Neuronal stem cell (in vitro differentiated cells): ENCODE measurements around the gene SFXN1.

Experiments used
- DNase-seq: peaks from one replicate; pipeline ENCODE4 v3.0.0-alpha.2; 2013; ENCODE audit warnings: low spot score
- H2AFZ ChIP-seq: one replicate; pipeline ENCODE4 v1.6.1; 2013; ENCODE audit warnings: mild to moderate bottlenecking, low read length, inconsistent platforms
- H2AK5ac ChIP-seq: 2 replicates; pipeline ENCODE4 v1.6.1; 2013; ENCODE audit warnings: low read depth, mild to moderate bottlenecking, inconsistent platforms, low read length, moderate library complexity, mixed read lengths
- H2BK120ac ChIP-seq: 2 replicates; pipeline ENCODE4 v1.6.1; 2013; ENCODE audit warnings: low read depth, mild to moderate bottlenecking, inconsistent platforms, low read length, moderate library complexity, mixed read lengths
- H2BK12ac ChIP-seq: one replicate; pipeline ENCODE4 v1.6.1; 2013; ENCODE audit warnings: low read length, inconsistent platforms
- H2BK15ac ChIP-seq: 2 replicates; pipeline ENCODE4 v1.6.1; 2013; ENCODE audit warnings: mild to moderate bottlenecking, low read length, inconsistent platforms, mixed read lengths
- H2BK5ac ChIP-seq: one replicate; pipeline ENCODE4 v1.6.1; 2013; ENCODE audit warnings: inconsistent platforms, mild to moderate bottlenecking, low read length, moderate library complexity
- H3K14ac ChIP-seq: one replicate; pipeline ENCODE4 v1.6.1; 2013; ENCODE audit warnings: low read length, inconsistent platforms
- H3K18ac ChIP-seq: 2 replicates; pipeline ENCODE4 v1.6.1; 2013; ENCODE audit warnings: low read length, inconsistent platforms
- H3K23ac ChIP-seq: 2 replicates; pipeline ENCODE4 v1.6.1; 2013; ENCODE audit warnings: low read depth, mild to moderate bottlenecking, mixed read lengths, low read length, inconsistent platforms; ENCODE audit not compliant: poor library complexity
- H3K27ac ChIP-seq: replicated peaks from 3 replicates; pipeline ENCODE4 v1.5.1; 2013; ENCODE audit warnings: low read length, inconsistent platforms
- H3K27me3 ChIP-seq, 3 experiments: 2 replicates each; pipeline ENCODE4 v1.6.1; 2013; ENCODE audit warnings: low read length in 3 of 3, mild to moderate bottlenecking in 2 of 3, inconsistent platforms in 1 of 3, low read depth in 1 of 3, mixed read lengths in 1 of 3, moderate library complexity in 1 of 3; ENCODE audit not compliant: control insufficient read depth in 3 of 3, insufficient read depth in 3 of 3
- H3K36me3 ChIP-seq, 2 donors: replicated peaks in 1 of 2; 2 replicates each; pipeline ENCODE4 v1.6.1; 2013; ENCODE audit warnings: low read length in 2 of 2; ENCODE audit not compliant: control insufficient read depth in 2 of 2, insufficient read depth in 2 of 2
- H3K4ac ChIP-seq: 2 replicates; pipeline ENCODE4 v1.6.1; 2013; ENCODE audit warnings: inconsistent platforms, mild to moderate bottlenecking, low read length, moderate library complexity
- H3K4me1 ChIP-seq, 2 donors: 1 replicate in 1 of 2; 2 replicates in 1 of 2; pipeline ENCODE4 v1.6.1; 2013; ENCODE audit warnings: low read length in 2 of 2, low read depth in 1 of 2; ENCODE audit not compliant: control insufficient read depth in 2 of 2, insufficient read depth in 1 of 2
- H3K4me2 ChIP-seq: one replicate; pipeline ENCODE4 v1.6.1; 2013; ENCODE audit warnings: mild to moderate bottlenecking, low read length, inconsistent platforms; ENCODE audit not compliant: insufficient read depth, poor library complexity, severe bottlenecking
- H3K4me3 ChIP-seq, 2 donors: 2 replicates each; pipeline ENCODE4 v1.5.1; 2013; ENCODE audit warnings: low read length in 2 of 2, mild to moderate bottlenecking in 2 of 2, inconsistent platforms in 1 of 2, moderate library complexity in 1 of 2
- H3K79me1 ChIP-seq: one replicate; pipeline ENCODE4 v1.6.1; 2013; ENCODE audit warnings: low read depth, mild to moderate bottlenecking, inconsistent platforms, low read length, moderate library complexity
- H3K9ac ChIP-seq: one replicate; pipeline ENCODE4 v1.6.1; 2013; ENCODE audit warnings: mild to moderate bottlenecking, low read depth, low read length, inconsistent platforms; ENCODE audit not compliant: poor library complexity
- H3K9me3 ChIP-seq, 2 donors: replicated peaks in 1 of 2; 2 replicates each; pipeline versions ENCODE3 to v1.6.1; 2013; ENCODE audit warnings: low read length in 2 of 2, mild to moderate bottlenecking in 2 of 2, inconsistent platforms in 1 of 2, low read depth in 1 of 2, mixed read lengths in 1 of 2, moderate library complexity in 1 of 2; ENCODE audit not compliant: control insufficient read depth in 2 of 2, insufficient read depth in 1 of 2
- H4K8ac ChIP-seq: one replicate; pipeline ENCODE4 v1.6.1; 2013; ENCODE audit warnings: low read depth, mild to moderate bottlenecking, inconsistent platforms, low read length, moderate library complexity
- H4K91ac ChIP-seq: one replicate; pipeline ENCODE4 v1.6.1; 2013; ENCODE audit warnings: low read length, low read depth, mild to moderate bottlenecking, inconsistent platforms; ENCODE audit not compliant: poor library complexity
- WGBS, 2 donors: extraction: QIAGEN DNeasy Blood & Tissue Kit; methylation state at CpG; one replicate each; pipeline ENCODE4 v1.1.7; 2013; ENCODE audit warnings: missing lambda C conversion rate in 2 of 2, mixed read lengths in 1 of 2; ENCODE audit not compliant: insufficient read length in 2 of 2, insufficient replicate concordance in 1 of 2; ENCODE audit errors: extremely low coverage in 2 of 2; 5-methylcytosine and 5-hydroxymethylcytosine counted together

Gene SFXN1

DNA sequence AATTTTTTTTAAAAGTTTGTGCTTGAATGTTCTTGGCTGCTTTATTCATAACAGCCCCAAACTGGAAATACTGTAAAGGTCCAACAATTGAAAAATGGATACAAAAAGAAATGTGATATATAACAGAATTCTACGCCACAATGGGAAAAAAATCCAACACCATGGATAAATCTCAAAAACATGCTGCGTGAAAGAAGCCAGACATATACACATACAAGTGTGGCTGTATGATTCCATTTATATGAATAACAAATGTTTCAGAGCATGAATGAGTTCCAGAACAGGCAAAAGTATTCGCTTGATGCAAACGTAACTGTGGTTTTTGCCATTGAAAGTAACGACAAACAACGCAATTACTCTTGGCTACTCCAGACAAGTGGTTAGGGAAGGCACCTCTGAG, 7.2 kb upstream of the SFXN1 start:
- no peak overlapping the region for H2BK12ac ChIP-seq
- H3K23ac ChIP-seq = no peak overlapping the region
- no peak overlapping the region for H2BK15ac ChIP-seq
- peaks cover 0 to 4% of the 10 kb centered on the region in 2 donors for H3K4me1 ChIP-seq
- no peak overlapping the region for H3K4me3 ChIP-seq
- DNase-seq = no peak
- no peaks in the 10 kb centered on the region for H3K79me1 ChIP-seq
- no peak overlapping the region for H3K18ac ChIP-seq
- no peak overlapping the region for H3K4me2 ChIP-seq
- H4K91ac ChIP-seq = no peak overlapping the region
- H3K9me3 ChIP-seq = no peaks in the 10 kb centered on the region
- H3K14ac ChIP-seq = no peak overlapping the region
- H3K9ac ChIP-seq = no peak overlapping the region
- H2BK5ac ChIP-seq = no peak overlapping the region
- H3K4ac ChIP-seq = no peak overlapping the region
- peaks cover 0 to 35% (median 0%) of the 10 kb centered on the region in 3 experiments for H3K27me3 ChIP-seq
- H2AFZ ChIP-seq = no peak overlapping the region
- no CpG with 5 or more reads among the region's 6 CpGs for WGBS, 2 donors
- no peak overlapping the region for H4K8ac ChIP-seq
- no peaks in the 10 kb centered on the region for H3K36me3 ChIP-seq
- H2AK5ac ChIP-seq = no peak overlapping the region
- no peak overlapping the region for H2BK120ac ChIP-seq
- H3K27ac ChIP-seq = no peak overlapping the region

DNA sequence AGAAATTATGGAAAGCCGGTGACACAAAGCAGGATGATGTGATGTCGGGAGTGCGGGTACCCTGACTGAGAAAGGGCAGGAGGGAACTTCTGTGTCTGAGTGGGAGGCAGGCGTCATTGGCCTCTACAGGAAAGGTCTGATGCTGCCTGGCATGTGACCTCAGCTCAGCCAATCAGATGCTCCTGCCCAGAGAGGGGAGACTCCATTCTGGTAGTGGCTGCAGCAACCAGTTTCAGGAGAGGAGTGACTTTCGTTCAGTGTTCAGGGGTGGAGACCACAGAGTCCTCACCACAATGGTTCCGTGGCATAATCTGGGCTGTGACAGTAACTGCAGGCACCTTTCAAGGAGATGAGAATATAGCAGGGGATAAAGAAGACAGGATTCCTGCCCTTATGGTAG, 6.7 kb upstream of the SFXN1 start:
- no peak overlapping the region for H3K14ac ChIP-seq
- H3K4me1 ChIP-seq = peaks cover 0 to 4% of the 10 kb centered on the region in 2 donors
- no peaks in the 10 kb centered on the region for H3K9me3 ChIP-seq
- H3K4me2 ChIP-seq = no peak overlapping the region
- H2BK120ac ChIP-seq = no peak overlapping the region
- no peak overlapping the region for H4K8ac ChIP-seq
- no peak for DNase-seq
- no peak overlapping the region for H2BK5ac ChIP-seq
- H3K79me1 ChIP-seq = no peaks in the 10 kb centered on the region
- WGBS, 2 donors = no CpG with 5 or more reads among the region's 6 CpGs
- H3K27ac ChIP-seq = no peak overlapping the region
- peaks cover 0 to 35% (median 0%) of the 10 kb centered on the region in 3 experiments for H3K27me3 ChIP-seq
- no peak overlapping the region for H3K23ac ChIP-seq
- no peak overlapping the region for H3K9ac ChIP-seq
- H2AFZ ChIP-seq = peak overlapping the region; percentile 19
- no peak overlapping the region for H2BK12ac ChIP-seq
- no peak overlapping the region for H3K4me3 ChIP-seq
- H3K36me3 ChIP-seq = no peaks in the 10 kb centered on the region
- no peak overlapping the region for H4K91ac ChIP-seq
- no peak overlapping the region for H2AK5ac ChIP-seq
- no peak overlapping the region for H2BK15ac ChIP-seq
- no peak overlapping the region for H3K18ac ChIP-seq
- H3K4ac ChIP-seq = no peak overlapping the region

DNA sequence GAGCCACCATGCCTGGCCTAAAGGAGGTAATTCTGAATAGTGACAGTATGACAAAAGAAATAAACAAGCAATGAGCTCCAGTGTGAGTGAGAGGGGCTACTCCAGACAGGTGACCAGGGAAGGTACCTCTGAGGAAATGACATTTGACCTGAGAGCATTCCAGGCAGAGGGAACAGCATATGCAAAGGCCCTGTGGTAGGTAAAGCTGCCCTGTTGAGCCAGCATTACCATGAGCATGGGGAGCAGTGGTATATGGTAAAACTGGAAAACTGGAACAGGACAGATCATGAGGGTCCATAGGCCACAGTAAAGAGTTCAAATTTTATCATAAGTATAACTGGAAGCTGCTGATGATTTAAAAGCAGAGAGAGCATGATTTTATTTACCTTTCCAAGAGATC, 6.0 kb upstream of the SFXN1 start:
- peaks cover 0 to 4% of the 10 kb centered on the region in 2 donors for H3K4me1 ChIP-seq
- H3K4me2 ChIP-seq = no peak overlapping the region
- H3K79me1 ChIP-seq = no peaks in the 10 kb centered on the region
- H2BK120ac ChIP-seq = no peak overlapping the region
- H4K91ac ChIP-seq = no peak overlapping the region
- no peak overlapping the region for H2BK5ac ChIP-seq
- H3K9me3 ChIP-seq = no peaks in the 10 kb centered on the region
- H3K23ac ChIP-seq = no peak overlapping the region
- no peak for DNase-seq
- H3K4ac ChIP-seq = no peak overlapping the region
- no peak overlapping the region for H2AK5ac ChIP-seq
- H3K36me3 ChIP-seq = no peaks in the 10 kb centered on the region
- H3K18ac ChIP-seq = no peak overlapping the region
- H3K27me3 ChIP-seq = peaks cover 0 to 35% (median 0%) of the 10 kb centered on the region in 3 experiments
- no peak overlapping the region for H3K4me3 ChIP-seq
- no peak overlapping the region for H2BK15ac ChIP-seq
- no peak overlapping the region for H3K9ac ChIP-seq
- no peak overlapping the region for H2BK12ac ChIP-seq
- H2AFZ ChIP-seq = no peak overlapping the region
- no peak overlapping the region for H3K14ac ChIP-seq
- H3K27ac ChIP-seq = no peak overlapping the region
- H4K8ac ChIP-seq = no peak overlapping the region

DNA sequence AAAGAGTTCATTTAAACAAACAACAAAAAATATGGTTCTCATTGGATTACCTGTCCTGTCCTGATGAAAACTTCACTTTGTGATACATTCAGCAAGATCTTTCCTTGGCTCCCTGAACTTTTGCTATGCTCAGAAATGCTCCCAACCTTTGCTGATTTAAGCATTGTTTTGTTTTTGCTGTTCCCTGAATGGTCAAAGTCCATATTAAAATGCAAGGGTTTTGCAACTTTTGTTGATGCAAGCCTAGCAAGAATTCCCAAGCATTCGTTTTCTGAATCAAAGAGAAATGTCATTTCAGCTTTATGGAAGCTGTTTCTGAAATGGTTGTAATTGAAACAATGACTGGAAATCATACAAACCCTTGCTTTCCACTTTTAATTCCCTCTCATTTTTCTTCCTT, 3.1 kb upstream of the SFXN1 start:
- H3K4me1 ChIP-seq = peaks cover 7 to 8% of the 10 kb centered on the region in 2 donors
- no peak overlapping the region for H2AFZ ChIP-seq
- peaks cover 0 to under 1% of the 10 kb centered on the region in 2 donors for H3K9me3 ChIP-seq
- H4K8ac ChIP-seq = no peak overlapping the region
- no peak overlapping the region for H3K14ac ChIP-seq
- no peak overlapping the region for H2BK120ac ChIP-seq
- H2AK5ac ChIP-seq = no peak overlapping the region
- H3K18ac ChIP-seq = no peak overlapping the region
- H3K4ac ChIP-seq = no peak overlapping the region
- no peak for DNase-seq
- peaks cover under 1 to 6% of the 10 kb centered on the region in 2 donors for H3K36me3 ChIP-seq
- peaks cover 5% of the 10 kb centered on the region for H3K79me1 ChIP-seq
- no peak overlapping the region for H4K91ac ChIP-seq
- no peak overlapping the region for H3K4me2 ChIP-seq
- H3K23ac ChIP-seq = no peak overlapping the region
- WGBS, 2 donors = no CpG with 5 or more reads among the region's 1 CpG
- no peak overlapping the region for H3K4me3 ChIP-seq
- no peak overlapping the region for H2BK5ac ChIP-seq
- no peak overlapping the region for H3K27ac ChIP-seq
- no peak overlapping the region for H2BK15ac ChIP-seq
- H3K27me3 ChIP-seq = peaks cover 0 to 24% (median 0%) of the 10 kb centered on the region in 3 experiments
- H3K9ac ChIP-seq = no peak overlapping the region
- H2BK12ac ChIP-seq = no peak overlapping the region
